ENCODE data around the gene TCERG1. TPM values are rescaled to one million over a fixed set of nuclear protein-coding genes. Genes with fewer than 3 reads are reported as not detected.

Gene TCERG1
- total RNA-seq, 1 donor from 2014 or later, result 47.3 TPM

DNA sequence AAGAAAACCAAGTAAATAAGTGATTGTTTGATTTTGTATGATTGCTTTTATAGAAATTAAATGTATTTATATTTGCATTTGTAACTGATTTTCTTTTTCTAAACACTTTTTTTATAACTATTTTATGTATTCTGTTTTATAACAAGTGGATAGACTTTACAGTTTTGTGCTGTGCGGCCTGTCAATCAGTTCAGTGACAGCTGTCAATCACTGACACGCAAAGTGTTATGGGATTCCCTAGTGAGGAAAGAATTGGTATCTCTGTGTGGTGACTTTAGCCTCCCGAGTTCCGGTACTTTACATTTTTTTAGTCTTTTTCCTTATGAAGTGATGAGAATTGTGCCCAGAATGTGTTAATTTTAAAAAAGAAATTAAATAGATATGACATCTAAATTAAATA, 52.5 kb downstream of the TCERG1 start:
- H3K36me3 Mint-ChIP-seq (ENCODE audit: unreplicated experiment), result peaks cover 32% of the 10 kb centered on the region
- H3K4me3 Mint-ChIP-seq (ENCODE audit: unreplicated experiment), result no peak overlapping the region
- H3K27me3 Mint-ChIP-seq (ENCODE audit: unreplicated experiment), result no peaks in the 10 kb centered on the region
- no peak overlapping the region for H3K27ac Mint-ChIP-seq (ENCODE audit: unreplicated experiment)
- TF ChIP-seq, protein P1, sequence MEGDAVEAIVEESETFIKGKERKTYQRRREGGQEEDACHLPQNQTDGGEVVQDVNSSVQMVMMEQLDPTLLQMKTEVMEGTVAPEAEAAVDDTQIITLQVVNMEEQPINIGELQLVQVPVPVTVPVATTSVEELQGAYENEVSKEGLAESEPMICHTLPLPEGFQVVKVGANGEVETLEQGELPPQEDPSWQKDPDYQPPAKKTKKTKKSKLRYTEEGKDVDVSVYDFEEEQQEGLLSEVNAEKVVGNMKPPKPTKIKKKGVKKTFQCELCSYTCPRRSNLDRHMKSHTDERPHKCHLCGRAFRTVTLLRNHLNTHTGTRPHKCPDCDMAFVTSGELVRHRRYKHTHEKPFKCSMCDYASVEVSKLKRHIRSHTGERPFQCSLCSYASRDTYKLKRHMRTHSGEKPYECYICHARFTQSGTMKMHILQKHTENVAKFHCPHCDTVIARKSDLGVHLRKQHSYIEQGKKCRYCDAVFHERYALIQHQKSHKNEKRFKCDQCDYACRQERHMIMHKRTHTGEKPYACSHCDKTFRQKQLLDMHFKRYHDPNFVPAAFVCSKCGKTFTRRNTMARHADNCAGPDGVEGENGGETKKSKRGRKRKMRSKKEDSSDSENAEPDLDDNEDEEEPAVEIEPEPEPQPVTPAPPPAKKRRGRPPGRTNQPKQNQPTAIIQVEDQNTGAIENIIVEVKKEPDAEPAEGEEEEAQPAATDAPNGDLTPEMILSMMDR (IDR thresholded peaks at IDR 0.05), result no peak
- peaks cover 7% of the 10 kb centered on the region for H3K4me1 Mint-ChIP-seq (ENCODE audit: unreplicated experiment)
- H3K9me3 Mint-ChIP-seq (ENCODE audit: unreplicated experiment), result no peaks in the 10 kb centered on the region
- DNase-seq (ENCODE audit: extremely low spot score, unreplicated experiment), result no peak

DNA sequence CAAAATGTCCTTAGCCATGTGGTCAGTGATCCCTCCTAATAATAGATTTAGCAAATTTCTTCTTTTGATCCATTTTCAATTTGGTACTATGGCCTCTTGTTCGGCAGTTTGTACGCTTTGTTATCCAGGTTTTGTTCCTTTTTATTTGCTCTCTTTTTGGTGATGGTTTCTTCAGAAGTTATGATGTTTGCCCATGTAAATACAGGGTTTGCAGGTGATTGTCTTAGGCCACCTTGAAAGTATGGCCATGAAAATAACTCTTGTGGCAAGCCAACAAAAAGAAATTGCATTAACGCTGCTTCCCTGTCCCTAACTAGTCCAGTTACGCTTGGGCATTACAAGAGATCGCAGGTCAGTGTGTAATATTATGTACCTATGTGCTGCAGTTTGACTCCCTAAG, 60.3 kb downstream of the TCERG1 start:
- H3K4me1 Mint-ChIP-seq (ENCODE audit: unreplicated experiment), result no peaks in the 10 kb centered on the region
- H3K36me3 Mint-ChIP-seq (ENCODE audit: unreplicated experiment), result peaks cover 68% of the 10 kb centered on the region
- no peaks in the 10 kb centered on the region for H3K27me3 Mint-ChIP-seq (ENCODE audit: unreplicated experiment)
- TF ChIP-seq, protein P1 (IDR thresholded peaks at IDR 0.05), result no peak
- no peak for DNase-seq (ENCODE audit: extremely low spot score, unreplicated experiment)
- H3K4me3 Mint-ChIP-seq (ENCODE audit: unreplicated experiment), result no peak overlapping the region
- H3K27ac Mint-ChIP-seq (ENCODE audit: unreplicated experiment), result no peak overlapping the region
- H3K9me3 Mint-ChIP-seq (ENCODE audit: unreplicated experiment), result no peaks in the 10 kb centered on the region

DNA sequence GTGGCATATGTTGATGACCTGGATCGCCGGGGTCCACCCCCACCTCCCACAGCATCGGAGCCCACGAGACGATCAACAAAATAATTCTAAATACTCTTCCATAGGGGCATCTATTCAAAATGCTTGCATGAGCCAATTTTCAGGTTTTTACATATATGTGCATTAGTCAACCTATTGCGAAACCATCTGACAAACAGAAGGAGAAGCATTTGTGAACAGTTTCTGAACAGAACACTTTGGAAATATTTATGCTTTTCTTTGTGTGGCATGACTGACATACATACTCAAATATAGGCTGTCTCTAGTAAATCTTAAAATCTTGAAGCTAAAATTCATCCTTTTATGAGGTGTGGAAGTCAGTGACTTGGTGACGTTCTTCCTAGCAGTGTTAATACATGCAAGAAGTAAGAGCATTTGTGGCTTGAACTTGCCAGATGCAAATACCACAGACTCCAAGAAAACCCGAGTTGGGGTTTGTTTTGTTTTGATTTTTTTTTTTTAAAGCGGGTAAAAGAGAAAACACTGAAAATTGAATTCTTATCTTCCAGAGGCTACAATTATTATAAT, 63.5 kb downstream of the TCERG1 start:
- no peaks in the 10 kb centered on the region for H3K27me3 Mint-ChIP-seq (ENCODE audit: unreplicated experiment)
- no peaks in the 10 kb centered on the region for H3K9me3 Mint-ChIP-seq (ENCODE audit: unreplicated experiment)
- peaks cover 56% of the 10 kb centered on the region for H3K36me3 Mint-ChIP-seq (ENCODE audit: unreplicated experiment)
- H3K27ac Mint-ChIP-seq (ENCODE audit: unreplicated experiment), result no peak overlapping the region
- H3K4me3 Mint-ChIP-seq (ENCODE audit: unreplicated experiment), result no peak overlapping the region
- TF ChIP-seq, protein P1 (IDR thresholded peaks at IDR 0.05), result no peak
- no peak for DNase-seq (ENCODE audit: extremely low spot score, unreplicated experiment)
- no peaks in the 10 kb centered on the region for H3K4me1 Mint-ChIP-seq (ENCODE audit: unreplicated experiment)

DNA sequence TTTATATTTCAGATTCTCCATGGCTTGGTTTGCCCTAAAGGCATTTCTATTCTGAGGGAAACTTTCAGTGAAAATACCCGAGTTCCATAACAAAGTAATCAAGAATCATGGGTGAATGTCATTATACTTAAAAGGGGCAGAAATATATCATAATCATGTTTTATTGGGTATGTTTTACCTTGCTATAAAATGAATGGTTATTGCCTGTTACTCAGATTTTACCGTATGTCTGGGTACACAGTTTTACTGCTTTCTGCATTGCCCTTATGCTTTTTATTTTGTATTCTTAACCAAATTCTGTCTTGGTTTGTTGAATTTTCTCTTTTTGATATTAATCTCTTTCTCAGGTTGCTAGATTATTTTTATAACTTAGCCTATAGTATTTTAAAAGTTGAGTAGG, 66.3 kb downstream of the TCERG1 start:
- no peaks in the 10 kb centered on the region for H3K27me3 Mint-ChIP-seq (ENCODE audit: unreplicated experiment)
- DNase-seq (ENCODE audit: extremely low spot score, unreplicated experiment), result no peak
- no peak overlapping the region for H3K4me3 Mint-ChIP-seq (ENCODE audit: unreplicated experiment)
- no peaks in the 10 kb centered on the region for H3K9me3 Mint-ChIP-seq (ENCODE audit: unreplicated experiment)
- TF ChIP-seq, protein P1 (IDR thresholded peaks at IDR 0.05), result no peak
- H3K27ac Mint-ChIP-seq (ENCODE audit: unreplicated experiment), result no peak overlapping the region
- no peaks in the 10 kb centered on the region for H3K4me1 Mint-ChIP-seq (ENCODE audit: unreplicated experiment)
- H3K36me3 Mint-ChIP-seq (ENCODE audit: unreplicated experiment), result peaks cover 33% of the 10 kb centered on the region

DNA sequence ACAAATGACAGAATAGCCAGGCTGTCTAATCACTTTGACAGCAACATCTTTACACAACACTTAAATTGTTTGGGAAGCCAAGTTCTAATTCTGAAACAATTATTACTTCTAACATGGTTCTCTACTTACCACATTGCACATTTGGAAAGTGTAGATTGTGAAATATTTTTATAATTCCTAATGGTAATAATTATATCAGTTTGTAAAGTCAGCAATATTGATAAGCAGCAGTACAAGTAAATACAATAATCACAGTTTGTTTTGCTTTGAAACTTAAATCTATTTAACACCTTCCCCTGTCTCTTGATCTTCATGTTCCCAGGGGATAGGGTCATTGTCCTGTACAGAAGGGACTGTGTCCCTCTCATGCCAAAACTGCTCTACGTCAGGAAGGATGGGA, 67.4 kb downstream of the TCERG1 start:
- no peaks in the 10 kb centered on the region for H3K4me1 Mint-ChIP-seq (ENCODE audit: unreplicated experiment)
- H3K4me3 Mint-ChIP-seq (ENCODE audit: unreplicated experiment), result no peak overlapping the region
- TF ChIP-seq, protein P1 (IDR thresholded peaks at IDR 0.05), result no peak
- peaks cover 25% of the 10 kb centered on the region for H3K36me3 Mint-ChIP-seq (ENCODE audit: unreplicated experiment)
- no peaks in the 10 kb centered on the region for H3K9me3 Mint-ChIP-seq (ENCODE audit: unreplicated experiment)
- no peak overlapping the region for H3K27ac Mint-ChIP-seq (ENCODE audit: unreplicated experiment)
- DNase-seq (ENCODE audit: extremely low spot score, unreplicated experiment), result no peak
- no peaks in the 10 kb centered on the region for H3K27me3 Mint-ChIP-seq (ENCODE audit: unreplicated experiment)
